DMS153 treated with DMSO at 0.1 percent for 48 hours (cell line): Measurements from ENCODE around the gene SUB1.

ENCODE experiments used
- DNase-seq: peaks from one replicate; lab custom pipeline; 2025; ENCODE audit not compliant: unreplicated experiment; lab: John Stamatoyannopoulos, UW

Gene SUB1

GRCh38 chr5:32642276-32643002 is 57.1 kb downstream of the SUB1 start:
- no peak for DNase-seq

GRCh38 chr5:32645246-32645645 is 59.9 kb downstream of the SUB1 start:
- no peak for DNase-seq

- no peak for DNase-seq
These were observed 61.0 kb downstream of the SUB1 start for GRCh38 chr5:32646061-32646969.

- no peak for DNase-seq
These were observed 65.7 kb downstream of the SUB1 start for GRCh38 chr5:32651088-32651487.

- no peak for DNase-seq
These were observed 66.3 kb downstream of the SUB1 start for GRCh38 chr5:32651638-32652037.
